Stimulated activated naive CD8-positive, alpha-beta T cell treated with anti-CD3 and anti-CD28 coated beads, Interleukin-15, Interleukin-2, amounts not matched to agents 100 ng/mL and 50 ng/mL, for 24 hours (primary cell): ENCODE results near the gene CABP7.

ENCODE experiments used
- H3K27ac Mint-ChIP-seq: one replicate; pipeline ENCODE4 v1.8.0; 2021; ENCODE audit warnings: mild to moderate bottlenecking, mixed read lengths
- H3K27me3 Mint-ChIP-seq: one replicate; pipeline ENCODE4 v1.8.0; 2021; ENCODE audit warnings: mixed read lengths
- H3K36me3 Mint-ChIP-seq: one replicate; pipeline ENCODE4 v1.8.0; 2021; ENCODE audit warnings: low read depth, mixed read lengths
- H3K4me1 Mint-ChIP-seq: one replicate; pipeline ENCODE4 v1.8.0; 2021; ENCODE audit warnings: low read depth, mixed read lengths
- H3K4me3 Mint-ChIP-seq: one replicate; pipeline ENCODE4 v1.8.0; 2021; ENCODE audit warnings: mild to moderate bottlenecking, mixed read lengths
- H3K9me3 Mint-ChIP-seq: one replicate; pipeline ENCODE4 v1.8.0; 2021; ENCODE audit warnings: mixed read lengths

Gene CABP7

DNA sequence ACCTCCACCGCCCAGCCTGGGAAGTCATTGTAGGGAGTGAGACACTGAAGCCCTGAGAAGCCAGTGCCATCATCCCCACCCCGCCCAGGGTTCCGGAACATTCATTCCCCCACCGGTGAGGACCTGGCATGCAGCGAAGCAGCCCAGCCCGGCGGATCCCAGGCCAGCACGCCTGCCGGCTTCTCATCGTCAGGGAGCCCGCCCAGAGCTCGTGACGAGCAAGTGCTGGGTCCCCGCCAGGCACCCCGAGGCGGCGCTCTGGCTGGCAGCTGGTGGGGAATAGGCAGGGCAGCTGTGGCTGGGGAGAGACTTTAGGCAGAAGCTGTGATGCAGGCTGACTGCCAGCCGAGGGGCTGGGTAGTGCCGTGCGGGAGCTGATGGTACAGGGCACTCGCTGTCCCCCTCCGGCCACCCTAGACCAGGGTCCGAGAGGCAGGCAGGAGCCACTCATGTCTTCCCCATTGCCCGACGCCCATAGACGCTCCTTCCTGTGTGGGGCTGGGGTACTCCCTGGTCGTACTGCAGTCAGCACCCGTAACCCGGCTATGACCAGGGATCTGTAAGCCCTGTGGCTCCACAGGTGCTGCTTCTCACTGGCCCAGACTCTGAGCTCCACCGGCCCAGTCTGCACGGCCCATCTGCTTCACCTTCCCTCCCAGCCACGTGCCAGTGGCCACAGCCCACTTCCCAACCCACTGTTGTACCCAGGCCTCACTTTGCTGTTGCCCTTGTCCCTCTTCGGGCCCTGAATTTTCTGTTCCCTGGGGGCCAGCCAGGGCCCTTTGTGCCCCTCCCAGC, 24.5 kb upstream of the CABP7 start:
- H3K4me3 Mint-ChIP-seq: no peak overlapping the region
- no peak overlapping the region for H3K27ac Mint-ChIP-seq
- no peaks in the 10 kb centered on the region for H3K9me3 Mint-ChIP-seq
- peaks cover 22% of the 10 kb centered on the region for H3K36me3 Mint-ChIP-seq
- H3K4me1 Mint-ChIP-seq: no peaks in the 10 kb centered on the region
- H3K27me3 Mint-ChIP-seq: no peaks in the 10 kb centered on the region

GRCh38 chr22:29697853-29698598, 21.8 kb upstream of the CABP7 start:
- Mint-ChIP-seq H3K27me3 (no peaks in the 10 kb centered on the region), H3K9me3 (no peaks in the 10 kb centered on the region), H3K36me3 (peaks cover 20% of the 10 kb centered on the region), H3K27ac (no peak overlapping the region), H3K4me1 (peaks cover 4% of the 10 kb centered on the region), H3K4me3 (no peak overlapping the region)

DNA sequence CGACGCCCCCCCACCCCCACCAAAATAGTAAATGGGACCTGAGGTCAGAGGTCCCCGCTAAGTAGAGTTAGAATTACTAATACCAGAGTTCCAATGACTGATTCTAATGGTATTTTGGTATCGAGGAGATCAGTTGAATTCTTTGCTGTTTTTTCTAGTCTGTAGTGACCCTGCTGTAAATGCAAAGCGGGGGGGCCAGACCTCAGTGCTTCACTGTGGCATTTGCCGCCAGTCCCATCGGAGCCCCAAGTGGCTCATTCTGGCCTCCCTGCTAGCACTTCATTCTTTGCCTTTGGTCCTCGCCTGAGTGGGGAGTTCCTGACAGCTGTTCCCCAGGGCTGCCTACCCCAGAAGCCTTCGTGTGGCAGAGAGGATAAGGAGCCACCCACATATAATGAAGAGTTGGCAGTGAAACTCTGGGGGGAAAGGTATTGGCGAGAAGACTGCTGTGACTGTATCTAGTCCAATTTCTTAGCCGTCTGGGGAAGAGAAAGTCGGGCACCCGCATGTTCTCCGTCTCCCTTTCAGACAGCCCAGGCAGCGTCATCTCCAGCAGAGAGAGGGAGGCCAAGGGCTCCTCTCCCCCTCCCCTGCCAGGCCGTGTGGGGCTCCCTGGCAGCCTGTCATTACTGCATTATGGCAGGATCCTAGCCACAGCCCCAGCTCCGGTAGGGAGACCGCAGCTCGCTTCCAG, 19.4 kb upstream of the CABP7 start:
- Mint-ChIP-seq H3K27ac (no peak overlapping the region), H3K4me1 (peaks cover 4% of the 10 kb centered on the region), H3K36me3 (peaks cover 5% of the 10 kb centered on the region), H3K4me3 (no peak overlapping the region), H3K27me3 (peaks cover 3% of the 10 kb centered on the region), H3K9me3 (no peaks in the 10 kb centered on the region)

- no peak overlapping the region for H3K27ac Mint-ChIP-seq
Observed at GRCh38 chr22:29700900-29701154, 19.0 kb upstream of the CABP7 start.

DNA sequence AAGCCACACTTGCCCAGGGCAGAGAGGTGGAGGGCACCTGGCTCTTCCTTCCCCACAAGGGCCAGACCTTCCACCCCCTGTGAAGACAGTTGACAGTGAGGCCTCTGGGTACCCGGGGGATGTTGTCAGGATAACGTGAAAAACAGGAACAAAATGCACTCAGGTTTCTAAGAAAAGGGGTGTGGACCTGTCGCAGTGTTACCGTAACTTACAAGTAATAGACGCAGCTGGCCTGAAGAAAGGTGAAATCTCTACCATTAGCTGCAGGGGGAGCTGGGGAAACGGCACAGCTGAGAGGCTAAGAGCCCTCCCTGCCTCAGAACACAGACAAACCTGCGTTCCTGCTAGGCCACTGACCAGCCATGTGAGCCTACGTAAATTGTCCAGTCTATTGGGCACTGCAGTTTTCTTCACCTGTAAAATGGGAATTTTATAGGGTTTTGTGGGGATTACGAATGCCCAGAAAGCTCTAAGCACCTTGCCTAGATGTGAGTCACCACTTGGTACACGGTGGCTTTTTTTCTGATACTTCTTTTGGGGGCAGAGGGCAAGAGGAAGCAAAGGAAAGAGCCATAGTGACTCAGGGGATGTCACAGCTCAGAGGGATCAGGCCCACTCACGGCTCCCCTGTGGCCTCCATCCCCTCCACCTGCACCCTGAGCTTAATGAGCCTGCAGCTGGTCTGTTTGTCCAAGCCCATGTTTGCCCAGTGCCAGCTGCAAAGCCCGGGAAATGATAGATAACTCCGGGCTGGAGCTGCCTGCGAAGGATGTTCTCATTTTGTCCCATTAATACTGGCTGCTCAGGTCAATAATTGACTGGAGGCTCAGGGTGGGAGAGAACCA, 18.4 kb upstream of the CABP7 start:
- Mint-ChIP-seq H3K36me3 (peaks cover 2% of the 10 kb centered on the region), H3K27me3 (peaks cover 3% of the 10 kb centered on the region), H3K4me3 (no peak overlapping the region), H3K27ac (no peak overlapping the region), H3K9me3 (no peaks in the 10 kb centered on the region), H3K4me1 (peaks cover 4% of the 10 kb centered on the region)

More at GRCh38 chr22:29700900-29701154, 19.0 kb upstream of the CABP7 start:
- Mint-ChIP-seq H3K36me3 (peaks cover 5% of the 10 kb centered on the region), H3K9me3 (no peaks in the 10 kb centered on the region), H3K27me3 (peaks cover 3% of the 10 kb centered on the region), H3K4me3 (no peak overlapping the region), H3K4me1 (peaks cover 4% of the 10 kb centered on the region)

GRCh38 chr22:29702000-29702930, 17.5 kb upstream of the CABP7 start:
- no peak overlapping the region for H3K27ac Mint-ChIP-seq
- peaks cover 3% of the 10 kb centered on the region for H3K27me3 Mint-ChIP-seq
- peaks cover 4% of the 10 kb centered on the region for H3K4me1 Mint-ChIP-seq
- no peaks in the 10 kb centered on the region for H3K36me3 Mint-ChIP-seq
- H3K4me3 Mint-ChIP-seq: no peak overlapping the region
- no peaks in the 10 kb centered on the region for H3K9me3 Mint-ChIP-seq

DNA sequence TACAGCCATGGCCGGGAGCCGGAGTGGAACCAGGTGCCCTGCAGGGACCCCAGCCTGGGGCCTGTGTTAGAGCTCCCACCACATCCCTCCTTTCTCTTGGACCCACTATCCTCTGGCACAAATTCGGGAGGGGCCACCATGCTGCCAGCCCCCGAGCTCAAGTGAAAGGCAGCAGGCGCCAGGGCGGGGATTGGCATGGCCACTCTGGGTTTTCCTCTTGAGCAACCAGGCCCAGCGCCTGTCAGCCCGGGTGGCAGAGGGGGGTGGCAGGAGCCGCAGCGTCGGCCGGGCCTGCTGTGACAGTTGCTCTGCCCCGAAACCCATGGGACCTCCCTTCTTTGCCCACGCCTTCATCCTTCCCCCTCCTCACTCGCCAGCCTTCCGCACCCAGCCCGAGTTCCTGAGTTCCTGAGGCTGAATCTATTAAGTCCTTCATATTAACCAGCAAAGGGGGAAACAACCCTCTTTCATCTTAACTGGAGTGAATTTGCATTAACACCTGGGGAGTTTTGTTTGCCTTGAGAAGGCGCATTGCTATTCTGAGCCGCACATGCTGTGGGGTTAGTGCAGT, 16.8 kb upstream of the CABP7 start:
- H3K27ac Mint-ChIP-seq: no peak overlapping the region
- peaks cover 4% of the 10 kb centered on the region for H3K4me1 Mint-ChIP-seq
- H3K27me3 Mint-ChIP-seq: peaks cover 3% of the 10 kb centered on the region
- no peaks in the 10 kb centered on the region for H3K9me3 Mint-ChIP-seq
- H3K4me3 Mint-ChIP-seq: no peak overlapping the region
- no peaks in the 10 kb centered on the region for H3K36me3 Mint-ChIP-seq

GRCh38 chr22:29703569-29704195, 16.1 kb upstream of the CABP7 start:
- Mint-ChIP-seq H3K27me3 (peaks cover 3% of the 10 kb centered on the region), H3K9me3 (no peaks in the 10 kb centered on the region), H3K4me3 (no peak overlapping the region), H3K4me1 (peaks cover 4% of the 10 kb centered on the region), H3K27ac (no peak overlapping the region), H3K36me3 (no peaks in the 10 kb centered on the region)

GRCh38 chr22:29704528-29705285, 15.1 kb upstream of the CABP7 start:
- H3K36me3 Mint-ChIP-seq: no peaks in the 10 kb centered on the region
- H3K27ac Mint-ChIP-seq: no peak overlapping the region
- H3K9me3 Mint-ChIP-seq: no peaks in the 10 kb centered on the region
- peaks cover 4% of the 10 kb centered on the region for H3K4me1 Mint-ChIP-seq
- H3K4me3 Mint-ChIP-seq: no peak overlapping the region
- H3K27me3 Mint-ChIP-seq: peaks cover 3% of the 10 kb centered on the region

- H3K4me3 Mint-ChIP-seq: no peak overlapping the region
- no peak overlapping the region for H3K27ac Mint-ChIP-seq
- no peaks in the 10 kb centered on the region for H3K36me3 Mint-ChIP-seq
- H3K4me1 Mint-ChIP-seq: peaks cover 4% of the 10 kb centered on the region
- H3K9me3 Mint-ChIP-seq: no peaks in the 10 kb centered on the region
- H3K27me3 Mint-ChIP-seq: peaks cover 3% of the 10 kb centered on the region
Observed at GRCh38 chr22:29705651-29706050, 14.2 kb upstream of the CABP7 start.

DNA sequence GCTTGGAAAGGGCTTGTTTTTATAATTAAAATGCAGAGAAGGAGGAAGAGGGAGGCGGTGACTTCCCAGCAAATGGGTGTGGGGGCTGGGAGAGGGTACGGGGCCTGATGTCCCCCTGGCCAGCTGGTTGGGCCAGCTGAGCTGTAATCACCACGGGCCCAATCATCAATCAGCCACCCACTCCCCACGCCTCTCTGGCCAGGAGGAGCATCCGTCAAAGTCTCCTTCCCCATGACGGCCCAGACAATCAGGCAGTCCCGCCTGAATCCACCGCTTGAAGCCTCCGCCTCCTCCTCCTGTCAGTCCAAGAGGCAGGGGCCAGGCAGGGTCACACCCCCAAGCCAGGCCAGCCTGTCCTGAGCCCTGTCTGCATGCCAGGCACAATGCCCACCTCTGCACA, 13.3 kb upstream of the CABP7 start:
- Mint-ChIP-seq H3K4me1 (no peaks in the 10 kb centered on the region), H3K9me3 (no peaks in the 10 kb centered on the region), H3K27me3 (peaks cover 3% of the 10 kb centered on the region), H3K36me3 (no peaks in the 10 kb centered on the region), H3K27ac (no peak overlapping the region), H3K4me3 (no peak overlapping the region)

DNA sequence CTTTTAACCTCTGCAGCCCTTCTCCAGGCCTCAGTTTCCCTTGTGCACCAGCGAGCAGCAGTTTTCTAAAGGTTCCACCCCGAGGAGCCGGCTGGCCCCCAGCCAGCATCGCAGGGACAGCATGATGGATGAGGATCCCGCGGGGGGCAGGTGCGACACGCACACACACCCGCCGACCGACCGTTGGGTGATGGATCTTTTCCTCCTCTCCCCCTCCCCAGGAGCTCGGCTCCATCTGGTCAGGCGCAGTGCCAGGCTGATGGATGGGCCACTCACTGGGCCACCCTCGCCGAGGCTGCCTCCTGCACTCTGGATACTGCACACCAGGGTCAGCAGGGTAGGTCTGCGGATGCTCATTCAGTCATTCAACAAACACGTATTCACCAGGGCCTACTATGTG, 12.8 kb upstream of the CABP7 start:
- H3K27ac Mint-ChIP-seq: no peak overlapping the region
- no peaks in the 10 kb centered on the region for H3K36me3 Mint-ChIP-seq
- no peaks in the 10 kb centered on the region for H3K9me3 Mint-ChIP-seq
- H3K27me3 Mint-ChIP-seq: peaks cover 3% of the 10 kb centered on the region
- H3K4me1 Mint-ChIP-seq: no peaks in the 10 kb centered on the region
- no peak overlapping the region for H3K4me3 Mint-ChIP-seq

DNA sequence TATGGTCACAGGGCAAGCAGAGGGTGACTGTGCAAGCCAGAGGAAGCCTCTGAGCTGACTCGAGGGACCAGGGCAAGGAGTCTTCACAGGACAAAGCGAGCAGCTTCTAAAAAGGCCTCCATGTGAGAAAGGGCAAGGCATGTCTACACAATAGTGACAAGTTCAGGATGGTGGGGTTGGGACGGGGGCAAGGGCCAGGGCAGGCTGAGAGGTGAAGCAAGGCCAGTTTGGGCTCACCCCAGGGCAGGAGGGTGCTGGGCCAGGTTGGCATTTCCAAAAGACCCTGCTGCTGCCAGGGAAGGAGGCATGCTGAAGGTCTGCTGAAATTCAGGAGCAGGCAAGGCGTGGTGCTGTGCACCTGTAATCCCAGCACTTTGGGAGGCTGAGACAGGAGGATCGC, 12.3 kb upstream of the CABP7 start:
- H3K9me3 Mint-ChIP-seq: no peaks in the 10 kb centered on the region
- no peaks in the 10 kb centered on the region for H3K36me3 Mint-ChIP-seq
- H3K27me3 Mint-ChIP-seq: peaks cover 3% of the 10 kb centered on the region
- no peak overlapping the region for H3K27ac Mint-ChIP-seq
- H3K4me3 Mint-ChIP-seq: no peak overlapping the region
- no peaks in the 10 kb centered on the region for H3K4me1 Mint-ChIP-seq
